Activated T-helper 17 cell treated with anti-CD3 and anti-CD28 coated beads, Interleukin-2, amount 50 U/mL, for 72 hours (primary cell): ENCODE data around the gene GIGYF1. TPM values are rescaled to one million over a fixed set of nuclear protein-coding genes. Genes with fewer than 3 reads are reported as not detected.
"Not testable (repeated sequence)": the region's sequence is repeated elsewhere in the genome, so short reads cannot be mapped to it uniquely, and the experiment has no call there.

Source experiments
- ATAC-seq: fragments of 150-1000 bp; cut with Tn5 transposase; replicated peaks from 2 replicates; pipeline ENCODE4 v1.10.0; 2021; ENCODE audit warnings: mild to moderate bottlenecking, moderate library complexity
- H3K27ac Mint-ChIP-seq: one replicate; pipeline ENCODE4 v1.8.0; 2022; ENCODE audit warnings: mixed read lengths
- H3K27me3 Mint-ChIP-seq: one replicate; pipeline ENCODE4 v1.8.0; 2022; ENCODE audit warnings: mixed read lengths
- H3K36me3 Mint-ChIP-seq: one replicate; pipeline ENCODE4 v1.8.0; 2022; ENCODE audit warnings: low read depth, mild to moderate bottlenecking, mixed read lengths
- H3K4me1 Mint-ChIP-seq: one replicate; pipeline ENCODE4 v1.8.0; 2022; ENCODE audit warnings: mixed read lengths
- H3K4me3 Mint-ChIP-seq: one replicate; pipeline ENCODE4 v1.8.0; 2022; ENCODE audit warnings: mild to moderate bottlenecking, mixed read lengths
- H3K9me3 Mint-ChIP-seq: one replicate; pipeline ENCODE4 v1.8.0; 2022; ENCODE audit warnings: mixed read lengths
- total RNA-seq, 2 donors: library from RNA; stranded (reverse); gene quantifications; one replicate each; pipeline ENCODE4 v1.2.3, GENCODE V29; 2022

The GIGYF1 gene
- total RNA-seq, 2 donors from 2014 or later, result 40.2 to 53.1 TPM

DNA sequence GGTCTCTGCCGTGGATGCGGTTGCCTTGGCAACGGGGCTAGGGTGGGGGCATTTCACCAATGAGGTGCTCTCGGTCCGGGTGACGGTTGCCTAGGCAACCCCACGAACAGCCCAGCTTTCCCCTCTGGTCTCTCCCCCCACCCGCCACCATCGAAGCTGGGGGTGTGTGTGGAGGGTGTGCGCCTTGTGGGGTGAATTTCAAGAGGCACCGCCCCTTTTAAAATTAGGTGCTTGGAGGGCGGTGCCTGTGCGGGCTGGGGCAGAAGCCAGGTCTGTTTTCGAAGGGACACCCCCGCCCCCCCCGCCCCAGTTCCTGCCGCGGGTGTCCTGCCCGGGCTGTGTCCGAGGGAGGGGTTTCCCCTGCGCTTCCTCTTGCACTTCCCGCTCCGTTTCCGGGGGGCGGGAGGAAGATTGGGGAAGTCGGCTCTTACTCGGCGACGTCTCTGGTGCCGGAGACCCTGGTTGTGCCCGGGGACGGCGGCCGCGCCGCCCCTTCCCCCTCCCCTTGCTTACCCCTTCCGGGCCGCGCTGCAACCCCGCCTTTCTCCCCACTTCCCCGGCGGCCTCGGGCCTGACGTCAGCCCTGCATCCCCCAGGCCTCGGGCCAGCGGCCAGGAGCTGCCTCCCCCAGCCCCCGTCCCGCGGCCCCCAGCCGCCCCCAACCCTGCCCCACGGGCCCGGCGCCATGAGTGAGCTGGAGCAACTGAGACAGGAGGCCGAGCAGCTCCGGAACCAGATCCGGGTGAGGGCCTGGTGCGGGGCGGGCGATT is 18.3 kb downstream of the GIGYF1 start:
- Mint-ChIP-seq H3K4me3 (peak overlapping the region; percentile 72), H3K36me3 (peaks cover 57% of the 10 kb centered on the region), H3K27ac (peak overlapping the region; percentile 76), H3K27me3 (no peaks in the 10 kb centered on the region), H3K4me1 (peaks cover 24% of the 10 kb centered on the region), H3K9me3 (no peaks in the 10 kb centered on the region)
- ATAC-seq, result peak; percentile 51

DNA sequence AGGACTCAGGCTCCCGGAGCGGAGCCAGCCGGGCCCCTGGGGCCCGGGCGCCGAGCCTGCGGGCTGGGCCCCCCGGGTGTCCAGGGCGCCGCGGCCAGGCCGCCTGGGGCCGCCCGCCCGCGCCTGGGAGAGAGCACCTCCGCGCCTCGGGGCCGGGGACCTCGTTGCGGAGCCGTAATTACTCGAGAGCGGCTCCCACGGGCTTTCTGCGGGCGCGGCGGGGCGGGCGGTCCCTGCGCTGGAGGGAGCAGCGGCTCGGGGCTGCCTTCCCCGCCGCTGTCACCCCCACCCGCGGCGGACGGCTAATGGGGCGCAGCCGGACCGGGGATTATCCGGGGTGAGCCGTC is 19.0 kb downstream of the GIGYF1 start:
- peaks cover 50% of the 10 kb centered on the region for H3K36me3 Mint-ChIP-seq
- no peak for ATAC-seq
- peak overlapping the region; percentile 93 for H3K4me3 Mint-ChIP-seq
- no peaks in the 10 kb centered on the region for H3K27me3 Mint-ChIP-seq
- peaks cover 21% of the 10 kb centered on the region for H3K4me1 Mint-ChIP-seq
- peak overlapping the region; percentile 88 for H3K27ac Mint-ChIP-seq
- no peaks in the 10 kb centered on the region for H3K9me3 Mint-ChIP-seq

DNA sequence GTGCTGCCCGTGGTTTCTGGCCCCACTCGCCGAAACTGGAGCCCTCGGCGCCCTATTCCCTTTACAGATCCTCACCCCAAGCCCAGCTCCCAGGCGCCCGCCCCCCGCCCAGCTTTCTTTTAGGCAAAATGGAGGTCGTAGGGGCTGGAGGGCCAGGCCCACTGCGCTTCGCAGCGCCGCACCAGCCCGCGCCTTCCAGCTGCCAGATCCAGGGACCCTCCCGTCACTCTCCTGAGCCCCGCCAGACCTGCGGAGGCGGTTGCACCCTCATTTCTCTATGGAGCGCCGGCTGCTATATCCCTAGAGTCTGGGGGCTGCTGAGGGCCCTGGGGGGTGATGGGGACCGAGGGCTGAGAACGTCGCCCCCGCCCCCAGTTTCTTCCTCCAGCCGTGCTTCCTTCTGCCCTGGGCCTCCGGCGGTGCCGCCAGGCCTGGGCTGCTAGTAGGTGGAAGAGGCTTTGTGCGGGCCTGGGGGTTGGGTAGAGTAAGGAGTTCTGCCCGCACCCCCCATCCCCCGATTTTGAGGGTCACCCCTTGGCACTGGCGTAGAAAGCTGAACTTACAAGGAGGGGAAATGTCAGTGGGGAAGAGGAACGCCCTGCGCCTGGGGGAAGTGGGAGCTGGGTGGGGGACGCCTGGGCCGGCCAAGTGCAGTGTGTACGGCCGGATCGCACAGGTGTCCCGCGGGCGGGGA is 19.5 kb downstream of the GIGYF1 start:
- Mint-ChIP-seq H3K4me1 (peaks cover 19% of the 10 kb centered on the region), H3K27ac (peak overlapping the region; percentile 88), H3K36me3 (peaks cover 45% of the 10 kb centered on the region), H3K9me3 (no peaks in the 10 kb centered on the region), H3K4me3 (peak overlapping the region; percentile 93), H3K27me3 (no peaks in the 10 kb centered on the region)
- no peak for ATAC-seq

DNA sequence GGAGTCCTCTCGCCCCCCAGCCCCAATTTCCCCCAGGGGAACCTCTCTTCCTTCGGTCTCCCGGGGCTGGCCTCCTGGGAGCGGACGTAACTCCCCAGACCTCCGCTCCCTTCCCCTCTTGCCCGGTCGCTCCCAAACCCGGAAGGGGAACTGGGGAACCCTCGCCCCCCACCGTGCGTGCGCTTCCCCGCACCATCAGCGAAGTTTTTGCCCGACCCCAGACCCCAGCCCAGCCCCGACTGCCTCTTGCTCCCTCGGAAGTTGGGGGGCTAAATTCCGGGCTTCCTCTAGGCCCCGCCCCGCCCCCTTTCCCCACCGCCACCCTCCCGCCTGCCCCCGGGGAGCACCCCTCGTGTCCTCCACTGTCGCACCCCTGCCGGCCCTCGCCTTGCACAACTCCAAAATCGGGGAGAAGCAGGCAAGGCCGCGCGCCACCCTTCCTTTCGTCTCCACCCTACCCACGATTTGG is 20.1 kb downstream of the GIGYF1 start:
- H3K4me1 Mint-ChIP-seq, result peaks cover 15% of the 10 kb centered on the region
- peaks cover 39% of the 10 kb centered on the region for H3K36me3 Mint-ChIP-seq
- peak overlapping the region; percentile 88 for H3K27ac Mint-ChIP-seq
- peak overlapping the region; percentile 93 for H3K4me3 Mint-ChIP-seq
- H3K27me3 Mint-ChIP-seq, result no peaks in the 10 kb centered on the region
- no peaks in the 10 kb centered on the region for H3K9me3 Mint-ChIP-seq
- no peak for ATAC-seq

DNA sequence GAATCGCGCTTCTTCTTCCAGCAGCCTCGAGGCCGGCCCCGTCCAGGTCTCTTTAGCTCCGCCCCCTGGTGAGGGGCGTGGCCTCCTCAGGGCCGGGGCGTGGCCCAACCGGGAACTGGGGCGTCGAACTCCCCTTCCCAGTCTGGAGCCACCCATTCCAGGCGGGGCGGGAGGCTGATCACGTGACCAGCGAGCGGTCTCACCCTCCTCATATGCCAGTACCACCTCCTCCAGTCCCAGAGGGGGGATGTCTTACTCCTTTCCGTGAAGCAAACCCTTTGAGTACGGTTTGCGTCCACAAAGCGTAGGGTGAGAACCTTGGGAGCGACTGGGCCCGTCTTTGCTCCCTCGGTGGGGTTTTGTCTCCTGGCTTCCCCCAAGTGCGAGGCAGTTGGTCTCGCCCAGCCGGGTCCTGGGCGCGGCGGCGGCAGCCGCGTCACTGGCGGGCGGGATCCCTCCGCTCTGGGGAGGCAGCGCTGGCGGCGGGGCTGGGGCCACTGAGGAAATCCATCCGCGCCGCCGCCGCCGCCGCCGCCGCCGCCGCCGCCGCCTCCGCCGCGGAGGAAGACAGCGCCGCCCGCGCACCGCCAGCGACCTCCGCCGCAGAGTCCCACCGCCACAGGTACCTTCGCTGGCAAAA is 20.6 kb downstream of the GIGYF1 start, which contains the start of gene GNB2:
Gene GNB2 (plus strand): TSS at position 439 of the 640 bp plus-strand sequence. CDS start 2,526 bp downstream, outside the sequence.
- peak; percentile 82 for ATAC-seq
- H3K9me3 Mint-ChIP-seq, result no peaks in the 10 kb centered on the region
- no peaks in the 10 kb centered on the region for H3K27me3 Mint-ChIP-seq
- H3K4me1 Mint-ChIP-seq, result peaks cover 13% of the 10 kb centered on the region
- peak within 1 kb of the TSS; percentile 93 for H3K4me3 Mint-ChIP-seq
- H3K36me3 Mint-ChIP-seq, result peaks cover 35% of the 10 kb centered on the region
- H3K27ac Mint-ChIP-seq, result peak within 1 kb of the TSS; percentile 88

DNA sequence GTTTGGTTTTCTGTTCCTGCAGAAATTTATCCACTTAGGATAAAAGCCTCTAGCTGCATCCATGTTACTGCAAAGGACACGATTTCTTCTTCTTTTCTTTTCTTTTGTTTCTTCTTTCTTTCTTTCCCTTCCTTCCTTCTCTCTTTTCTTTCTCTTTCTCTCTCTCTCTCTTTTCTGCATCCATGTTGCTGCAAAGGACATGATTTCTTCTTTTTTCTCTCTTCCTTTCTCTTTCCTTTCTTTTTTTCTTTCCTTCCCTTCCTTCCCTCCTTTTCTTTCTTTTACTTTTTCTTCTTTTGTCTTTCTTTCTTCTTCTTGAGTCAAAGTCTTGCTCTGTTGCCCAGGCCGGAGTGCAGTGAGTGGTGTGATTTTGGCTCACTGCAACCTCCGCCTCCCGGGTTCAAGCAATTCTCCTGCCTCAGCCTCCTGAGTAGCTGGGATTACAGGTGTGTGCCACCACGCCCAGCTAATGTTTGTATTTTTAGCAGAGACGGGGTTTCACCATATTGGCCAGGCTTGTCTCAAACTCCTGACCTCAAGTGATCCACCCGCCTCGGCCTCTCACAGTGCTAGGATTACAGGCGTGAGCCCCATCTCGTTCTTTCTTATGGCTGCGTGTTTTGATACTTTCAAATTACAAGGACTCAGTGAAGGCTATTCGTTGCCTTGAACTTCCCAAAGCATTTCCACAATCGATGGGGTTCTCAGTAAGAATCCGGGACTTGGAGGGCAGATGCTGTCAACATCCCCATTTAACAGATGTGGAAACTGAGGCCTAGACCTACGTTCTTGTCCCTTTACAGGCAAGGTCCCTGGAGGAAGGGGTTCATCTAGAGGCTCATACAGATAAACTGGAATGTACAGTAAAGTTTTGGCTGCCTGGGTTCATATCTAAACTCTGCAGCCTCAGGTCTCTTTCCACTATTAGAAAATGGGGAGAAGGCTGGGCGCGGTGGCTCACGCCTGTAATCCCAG is 22.4 kb downstream of the GIGYF1 start:
- H3K27me3 Mint-ChIP-seq, result no peaks in the 10 kb centered on the region
- H3K27ac Mint-ChIP-seq, result no peak overlapping the region
- peaks cover 17% of the 10 kb centered on the region for H3K36me3 Mint-ChIP-seq

DNA sequence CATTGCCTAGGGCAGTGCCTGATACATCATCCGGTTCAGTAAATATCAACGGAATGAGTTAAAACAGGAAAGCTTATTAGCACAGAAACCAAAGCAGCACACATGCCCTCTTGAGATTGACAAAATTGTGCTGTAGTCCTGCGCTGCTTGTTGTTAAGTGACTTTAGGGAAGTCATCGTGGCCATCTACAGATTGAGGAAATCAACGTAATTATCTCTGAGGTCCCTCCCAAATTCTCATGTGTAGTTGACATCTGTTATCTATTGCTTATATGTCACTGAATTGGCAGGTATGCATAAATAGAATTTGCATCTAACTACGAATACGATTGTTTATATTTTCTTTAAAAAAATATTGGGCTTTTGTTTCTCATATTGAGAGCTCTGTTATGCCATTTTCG is 24.0 kb downstream of the GIGYF1 start:
- Mint-ChIP-seq H3K27ac (no peak overlapping the region), H3K4me3 (no peak overlapping the region), H3K4me1 (peaks cover 4% of the 10 kb centered on the region), H3K27me3 (no peaks in the 10 kb centered on the region), H3K36me3 (peaks cover 11% of the 10 kb centered on the region), H3K9me3 (no peaks in the 10 kb centered on the region)
- no peak for ATAC-seq

More for the DNA sequence above, 22.4 kb downstream of the GIGYF1 start:
- no peaks in the 10 kb centered on the region for H3K9me3 Mint-ChIP-seq
- H3K4me3 Mint-ChIP-seq, result peak overlapping the region; percentile 93
- peaks cover 8% of the 10 kb centered on the region for H3K4me1 Mint-ChIP-seq
- no peak for ATAC-seq

DNA sequence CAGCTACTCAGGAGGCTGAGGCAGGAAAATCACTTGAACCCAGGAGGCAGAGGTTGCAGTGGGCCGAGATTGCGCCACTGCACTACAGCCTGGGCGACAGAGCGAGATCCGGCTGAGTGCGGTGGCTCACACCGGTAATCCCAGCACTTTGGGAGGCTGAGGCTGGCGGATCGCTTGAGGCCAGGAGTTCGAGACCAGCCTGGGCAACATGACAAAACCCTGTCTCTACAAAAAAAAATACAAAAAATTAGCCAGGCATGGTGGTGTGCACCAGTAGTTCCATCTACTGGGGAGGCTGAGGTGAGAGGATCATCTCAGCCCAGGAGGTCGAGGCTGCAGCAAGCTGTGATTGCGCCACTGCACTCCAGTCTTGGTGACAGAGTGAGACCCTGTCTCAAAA is 24.9 kb downstream of the GIGYF1 start:
- not testable (repeated sequence) for H3K9me3 Mint-ChIP-seq

DNA sequence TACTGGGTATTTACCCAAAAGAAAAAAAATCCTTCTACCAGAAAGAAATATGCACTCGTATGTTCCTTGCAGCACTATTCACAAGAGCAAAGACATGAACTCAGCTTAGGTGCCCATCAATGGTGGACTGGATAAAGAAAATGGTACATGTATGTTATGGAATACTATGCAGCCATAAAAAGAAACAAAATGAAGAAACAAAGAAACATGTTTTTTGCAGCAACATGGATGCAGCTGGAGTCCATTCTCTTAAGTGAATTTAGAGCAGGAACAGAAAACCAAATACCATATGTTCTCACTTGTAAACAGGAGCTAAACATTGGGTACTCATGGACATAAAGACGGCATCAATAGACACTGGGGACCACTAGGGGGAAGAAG is 26.0 kb downstream of the GIGYF1 start:
- H3K36me3 Mint-ChIP-seq, result no peaks in the 10 kb centered on the region
- no peak for ATAC-seq
- H3K4me3 Mint-ChIP-seq, result no peak overlapping the region
- H3K27me3 Mint-ChIP-seq, result no peaks in the 10 kb centered on the region
- H3K4me1 Mint-ChIP-seq, result peaks cover 4% of the 10 kb centered on the region
- no peaks in the 10 kb centered on the region for H3K9me3 Mint-ChIP-seq
- no peak overlapping the region for H3K27ac Mint-ChIP-seq

More for the DNA sequence above, 24.9 kb downstream of the GIGYF1 start:
- H3K27me3 Mint-ChIP-seq, H3K4me1 Mint-ChIP-seq, H3K4me3 Mint-ChIP-seq, H3K27ac Mint-ChIP-seq, H3K36me3 Mint-ChIP-seq, ATAC-seq: not testable (repeated sequence)

DNA sequence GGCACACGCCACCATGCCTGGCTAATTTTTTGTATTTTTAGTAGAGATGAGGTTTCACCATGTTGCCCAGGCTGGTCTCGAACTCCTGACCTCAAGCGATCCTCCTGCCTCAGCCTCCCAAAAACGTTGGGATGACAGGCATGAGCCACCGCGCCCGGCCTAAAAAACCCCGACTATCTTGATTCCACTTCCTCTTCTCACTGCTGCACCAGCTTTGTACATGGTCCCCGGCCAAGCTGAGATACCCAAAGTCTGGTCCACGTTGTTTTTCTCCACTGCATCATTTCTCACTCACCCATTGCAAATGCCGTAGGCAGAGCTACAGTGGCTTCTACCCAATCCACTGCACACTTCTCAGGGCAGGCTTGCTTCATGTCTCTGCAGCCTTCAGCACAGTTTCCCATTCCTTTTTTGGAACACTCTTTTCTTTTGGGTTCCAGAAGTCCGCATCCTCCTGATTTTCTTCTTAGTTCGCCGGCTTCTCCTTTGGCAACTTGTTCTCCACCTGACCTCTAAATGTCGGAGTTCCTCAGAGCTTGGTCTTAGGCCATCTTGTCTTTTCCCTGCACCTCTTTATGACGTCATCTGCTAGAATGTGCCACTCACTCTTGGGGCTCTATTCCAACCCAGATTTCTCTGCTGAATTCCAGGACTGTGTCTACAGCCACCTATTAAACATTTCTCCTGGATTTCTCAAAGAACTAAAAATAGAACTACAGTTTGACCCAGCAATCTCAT is 26.6 kb downstream of the GIGYF1 start:
- ATAC-seq, result no peak
- H3K4me1 Mint-ChIP-seq, result peaks cover 4% of the 10 kb centered on the region
- no peaks in the 10 kb centered on the region for H3K36me3 Mint-ChIP-seq
- no peaks in the 10 kb centered on the region for H3K9me3 Mint-ChIP-seq
- H3K4me3 Mint-ChIP-seq, result no peak overlapping the region
- no peaks in the 10 kb centered on the region for H3K27me3 Mint-ChIP-seq
- H3K27ac Mint-ChIP-seq, result no peak overlapping the region

DNA sequence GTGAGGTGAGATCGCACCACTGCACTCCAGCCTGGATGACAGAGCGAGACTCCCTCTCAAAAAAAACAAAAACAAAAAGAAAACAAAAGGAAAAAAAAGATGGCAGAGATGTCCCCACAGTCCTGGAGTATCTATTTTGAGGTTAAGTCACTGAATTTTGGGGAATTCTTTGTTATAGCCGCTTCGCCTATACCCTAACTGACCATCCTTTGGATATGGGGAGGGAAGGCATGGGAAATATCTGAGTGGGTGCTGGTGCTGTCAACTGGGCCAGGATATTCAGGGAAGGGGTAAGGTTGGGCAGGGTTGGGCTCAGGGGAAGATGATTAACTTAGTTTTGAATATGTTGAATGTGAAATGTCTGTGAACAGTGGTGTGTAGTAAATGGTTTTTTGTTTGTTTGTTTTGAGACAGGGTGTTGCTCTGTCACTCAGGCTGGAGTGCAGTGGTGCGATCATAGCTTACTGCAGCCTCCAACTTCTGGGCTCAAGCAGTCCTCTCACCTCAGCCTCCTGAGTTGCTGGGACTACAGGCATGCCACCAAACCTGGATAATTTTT is 28.8 kb downstream of the GIGYF1 start:
- Mint-ChIP-seq H3K4me3 (no peak overlapping the region), H3K36me3 (no peaks in the 10 kb centered on the region), H3K27me3 (peaks cover 3% of the 10 kb centered on the region), H3K9me3 (no peaks in the 10 kb centered on the region), H3K27ac (no peak overlapping the region), H3K4me1 (peaks cover 4% of the 10 kb centered on the region)
- ATAC-seq, result no peak

DNA sequence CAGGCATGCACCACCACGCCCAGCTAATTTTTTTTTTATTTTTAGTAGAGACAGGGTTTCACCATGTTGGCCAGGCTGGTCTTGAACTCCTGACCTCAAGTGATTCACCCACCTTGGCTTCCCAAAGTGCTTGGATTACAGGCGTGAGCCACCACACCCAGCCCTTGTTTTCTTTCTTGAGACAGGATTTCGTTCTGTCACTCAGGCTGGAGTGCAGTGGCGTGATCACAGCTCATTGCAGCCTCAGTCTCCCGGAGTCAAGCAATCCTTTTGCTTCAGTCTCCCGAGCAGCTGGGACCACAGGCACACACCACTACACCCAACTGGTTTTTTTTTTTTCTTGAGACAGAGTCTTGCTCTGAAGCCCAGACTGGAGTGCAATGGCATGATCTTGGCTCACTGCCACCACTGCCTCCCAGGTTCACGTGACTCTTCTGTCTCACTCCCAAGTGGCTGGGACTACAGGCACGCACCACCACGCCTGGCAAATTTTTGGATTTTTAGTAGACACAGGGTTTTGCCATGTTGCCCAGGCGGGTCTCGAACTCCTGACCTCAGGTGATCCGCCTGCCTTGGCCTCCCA is 31.8 kb downstream of the GIGYF1 start:
- H3K36me3 Mint-ChIP-seq, H3K9me3 Mint-ChIP-seq, H3K4me1 Mint-ChIP-seq, H3K27ac Mint-ChIP-seq, H3K4me3 Mint-ChIP-seq, ATAC-seq: not testable (repeated sequence)
- H3K27me3 Mint-ChIP-seq, result peaks cover 11% of the 10 kb centered on the region
